Right kidney (tissue), 1 donor: ENCODE data around the gene MGAT4A.
"Not testable (repeated sequence)": the region's sequence is repeated elsewhere in the genome, so short reads cannot be mapped to it uniquely, and the experiment has no call there.

Source experiments
- DNase-seq: peaks from one replicate; pipeline ENCODE4 v3.0.0-alpha.2; 2016

MGAT4A gene

DNA sequence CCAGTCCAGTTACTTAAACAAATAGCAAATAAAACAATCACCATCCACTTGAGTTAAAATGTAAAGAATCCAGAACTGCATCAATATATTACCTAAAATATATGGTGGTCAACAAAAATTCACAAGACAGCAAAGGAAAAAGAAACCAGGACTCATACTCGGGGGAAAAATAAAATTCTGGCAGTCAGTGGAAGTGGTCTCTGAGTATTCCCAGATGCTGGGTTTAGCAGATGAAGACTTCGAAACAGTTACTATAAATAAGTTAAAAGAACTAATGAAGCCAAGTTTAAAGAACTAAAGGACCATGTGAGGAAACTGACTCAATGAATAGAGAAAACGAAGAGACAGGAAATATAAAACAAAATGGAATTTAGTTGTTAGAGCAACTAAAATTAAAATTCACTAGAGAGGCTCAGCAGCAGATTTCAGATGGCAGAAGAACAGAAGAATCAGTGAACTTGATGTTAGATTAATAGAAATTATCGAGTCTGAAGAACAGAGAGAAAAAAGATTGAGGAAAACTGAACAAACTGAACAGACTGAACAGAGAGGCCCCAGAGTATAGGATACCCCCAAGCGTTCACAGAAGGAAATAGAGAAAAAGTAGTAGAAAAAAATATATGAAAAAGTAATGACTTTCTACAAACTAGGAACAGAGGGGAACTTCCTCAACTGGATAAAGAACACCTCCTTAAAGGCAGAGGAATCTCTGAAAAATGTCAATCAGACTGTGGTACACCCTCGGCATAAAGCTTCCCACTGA lies 27.9 kb downstream of the MGAT4A start:
- DNase-seq: peak; percentile 36

DNA sequence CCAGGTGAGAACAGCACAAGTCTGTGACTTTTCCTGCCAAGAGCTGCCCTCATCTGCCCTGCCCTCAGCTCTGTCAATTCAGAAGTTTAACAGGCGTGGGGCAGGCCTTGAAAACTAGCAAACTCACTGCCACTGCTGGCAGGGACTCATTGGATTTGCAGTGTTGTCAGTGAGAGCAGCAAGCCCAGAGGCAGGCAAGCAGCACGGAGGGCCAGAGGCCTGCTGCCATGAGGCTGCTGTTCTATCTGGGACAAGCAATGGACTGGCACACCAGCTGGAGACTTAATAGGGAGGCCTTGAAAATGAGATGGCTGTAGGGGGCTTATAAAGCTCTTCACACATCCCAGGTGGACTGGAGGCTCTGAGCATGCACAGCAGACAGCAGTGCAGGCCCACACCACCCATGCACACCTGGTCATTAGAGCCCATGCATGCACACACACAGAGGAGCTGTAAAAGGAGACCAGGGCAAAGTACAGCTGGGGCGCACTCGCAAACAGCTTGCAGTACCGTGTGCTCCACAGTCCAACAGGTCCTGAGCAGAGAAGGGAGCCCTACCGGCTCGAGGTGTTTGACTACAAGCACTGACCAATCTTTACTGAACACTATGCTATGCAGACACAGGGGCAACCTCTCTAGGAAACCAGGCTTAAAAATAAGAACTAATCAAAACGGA lies 28.7 kb downstream of the MGAT4A start:
- peak; percentile 40 for DNase-seq

DNA sequence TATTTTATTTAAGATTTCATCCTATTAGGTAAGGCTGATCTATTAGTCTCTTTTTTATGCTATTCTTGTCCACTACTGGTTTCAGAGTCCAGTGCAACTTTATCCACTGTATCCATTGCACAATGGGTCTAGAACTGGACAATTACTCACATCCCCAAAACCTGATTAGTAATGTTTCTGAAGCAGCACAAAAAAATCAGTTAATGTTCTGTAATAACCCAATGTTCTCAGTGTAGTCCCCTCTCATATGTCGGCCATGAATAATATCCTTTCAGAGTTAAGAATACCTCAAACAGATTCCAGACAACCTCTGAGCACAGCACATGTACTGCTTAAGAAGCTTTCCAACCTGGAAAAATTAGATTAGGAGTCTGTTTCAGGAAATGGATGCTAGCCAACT lies 29.7 kb downstream of the MGAT4A start:
- no peak for DNase-seq

DNA sequence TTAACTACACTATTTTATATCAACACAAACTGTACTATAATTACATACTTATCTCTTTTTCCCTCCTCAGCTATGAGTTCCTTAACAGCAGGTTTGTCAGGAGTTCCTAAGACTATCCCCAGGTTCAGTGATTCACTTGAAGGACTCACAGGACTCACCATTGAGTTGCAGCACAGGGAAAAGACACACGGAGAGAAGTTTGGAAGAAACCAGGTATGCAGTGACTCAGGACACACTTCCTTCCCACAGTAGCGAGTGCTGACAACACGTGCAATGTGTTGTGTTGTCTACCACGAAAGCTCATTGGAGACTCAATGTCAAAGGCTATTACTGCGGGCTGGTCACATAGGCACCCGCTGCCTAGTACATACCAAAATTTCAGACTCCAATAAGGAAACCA lies 32.0 kb downstream of the MGAT4A start:
- no peak for DNase-seq

DNA sequence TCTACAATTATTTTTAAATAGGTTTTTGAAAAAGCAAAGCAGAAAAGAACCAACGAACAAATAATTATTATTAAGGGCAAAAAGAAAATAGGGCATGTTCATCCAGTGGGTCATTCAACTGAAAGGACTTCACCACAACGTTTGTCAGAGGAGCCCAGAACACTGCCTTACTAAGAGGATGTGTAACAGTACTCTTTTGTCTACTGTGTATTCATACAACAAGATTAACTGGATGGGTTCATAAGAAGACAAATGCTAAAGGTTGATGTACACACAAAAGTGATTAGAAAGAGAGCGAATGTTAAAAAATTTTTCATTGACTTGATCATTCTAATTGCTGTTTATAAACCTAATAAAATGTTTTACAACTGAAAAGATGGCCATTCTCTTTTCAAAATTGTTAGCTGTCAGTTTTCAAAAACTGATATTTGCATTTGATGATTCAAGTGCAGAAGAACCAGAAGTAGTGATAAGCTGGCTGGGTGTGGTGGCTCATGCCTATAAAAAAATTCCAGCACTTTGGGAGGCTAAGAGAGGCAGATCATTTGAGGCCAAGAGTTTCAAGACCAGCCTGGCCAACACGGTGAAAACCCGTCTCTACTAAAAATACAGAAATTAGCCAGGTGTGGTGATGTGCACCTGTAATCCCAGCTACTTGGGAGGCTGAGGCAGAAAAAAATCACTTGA lies 33.1 kb downstream of the MGAT4A start:
- no peak for DNase-seq

DNA sequence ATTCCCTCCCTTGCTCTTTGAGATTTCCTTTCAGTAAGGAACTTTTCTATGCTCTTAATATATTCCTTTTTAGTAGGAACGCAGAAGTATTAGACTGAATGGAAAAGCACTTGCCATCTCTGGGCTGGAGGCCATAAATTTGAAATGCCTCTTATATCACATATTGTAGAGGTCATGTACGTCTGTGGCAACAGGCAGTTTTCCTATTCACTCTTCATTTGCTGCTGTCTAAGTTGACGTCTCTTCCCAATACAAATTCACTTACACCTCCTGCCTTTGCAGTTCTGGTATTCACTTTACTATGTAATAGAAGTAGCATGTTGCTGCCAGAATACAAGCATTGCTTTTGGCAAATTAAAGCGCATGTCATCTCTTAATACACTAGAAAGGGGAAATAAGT lies 34.7 kb downstream of the MGAT4A start:
- DNase-seq: no peak

DNA sequence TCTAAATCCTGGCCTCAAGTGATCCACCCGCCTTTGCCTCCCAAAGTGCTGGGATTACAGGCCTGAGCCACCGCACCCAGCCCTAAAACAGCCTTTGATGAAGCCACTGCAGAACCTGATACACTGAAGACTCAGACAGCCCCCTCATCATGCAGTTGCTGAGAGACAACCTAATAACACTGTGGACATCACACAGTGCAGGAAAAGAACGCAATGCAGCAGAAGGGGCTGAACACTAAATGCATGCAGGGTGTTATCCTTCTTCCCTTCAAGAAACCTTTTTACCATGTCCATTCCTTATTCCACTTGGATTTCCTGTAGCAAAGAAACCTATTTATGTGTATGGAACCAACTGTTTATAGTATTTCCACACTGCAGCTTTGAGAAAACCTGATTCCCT lies 35.7 kb downstream of the MGAT4A start:
- DNase-seq: no peak

DNA sequence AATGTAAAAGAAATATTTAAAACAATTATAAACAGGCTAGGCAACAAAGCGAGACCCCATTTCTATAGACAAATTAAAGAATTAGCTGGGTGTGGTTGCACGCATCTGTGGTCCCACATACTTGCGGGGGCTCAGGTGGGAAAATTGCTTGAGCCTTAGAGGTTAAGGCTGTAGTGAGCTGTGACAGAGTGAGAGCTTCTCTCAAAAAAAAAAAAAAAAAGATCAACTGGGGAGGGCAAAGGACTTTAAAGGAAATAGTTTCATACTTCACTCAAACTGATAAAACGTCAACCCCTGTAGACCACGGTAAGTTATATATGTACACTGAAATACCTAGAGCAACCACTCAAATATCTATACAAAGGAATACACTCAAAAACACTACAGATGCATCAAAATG lies 37.5 kb downstream of the MGAT4A start:
- no peak for DNase-seq

DNA sequence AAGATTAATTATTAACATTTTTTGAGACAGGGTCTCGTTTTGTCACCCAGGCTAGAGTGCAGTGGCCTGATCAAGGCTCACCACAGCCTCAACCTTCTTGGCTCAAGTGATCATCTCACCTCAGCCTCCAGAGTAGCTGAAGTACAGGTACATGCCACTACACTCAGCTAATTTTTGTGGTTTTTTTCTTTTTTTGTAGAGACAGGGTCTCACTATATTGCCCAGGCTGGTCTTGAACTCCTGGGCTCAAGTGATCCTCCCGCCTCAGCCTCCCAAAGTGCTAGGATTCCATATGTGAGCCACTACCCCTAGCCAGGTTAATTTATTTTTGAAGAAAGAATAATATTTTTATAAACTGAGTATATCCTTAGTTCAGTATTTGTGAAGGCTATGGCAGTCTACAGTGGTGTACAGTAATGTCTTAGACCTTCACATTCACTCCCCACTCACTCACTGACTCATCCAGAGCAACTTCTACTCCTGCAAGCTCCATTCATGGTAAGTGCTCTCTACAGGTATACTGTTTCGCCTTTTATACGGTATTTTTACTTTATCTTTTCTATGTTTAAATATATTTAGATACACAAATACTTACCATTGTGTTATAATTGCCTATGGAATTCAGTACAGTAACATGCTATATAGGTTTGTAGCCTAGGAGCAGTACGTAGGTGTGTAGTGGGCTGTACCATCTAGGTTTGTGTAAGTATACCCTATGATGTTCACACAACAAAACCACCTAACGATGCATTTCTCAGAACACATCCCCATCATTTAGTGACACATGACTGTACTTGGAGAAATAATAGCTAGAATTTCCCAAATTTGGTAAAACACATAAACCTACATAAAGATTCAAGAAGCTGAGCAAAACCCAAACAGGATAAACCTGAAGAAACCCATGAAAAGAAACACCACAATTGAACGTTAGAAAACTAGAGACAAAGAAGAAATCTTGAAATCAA lies 38.6 kb downstream of the MGAT4A start:
- DNase-seq: no peak

DNA sequence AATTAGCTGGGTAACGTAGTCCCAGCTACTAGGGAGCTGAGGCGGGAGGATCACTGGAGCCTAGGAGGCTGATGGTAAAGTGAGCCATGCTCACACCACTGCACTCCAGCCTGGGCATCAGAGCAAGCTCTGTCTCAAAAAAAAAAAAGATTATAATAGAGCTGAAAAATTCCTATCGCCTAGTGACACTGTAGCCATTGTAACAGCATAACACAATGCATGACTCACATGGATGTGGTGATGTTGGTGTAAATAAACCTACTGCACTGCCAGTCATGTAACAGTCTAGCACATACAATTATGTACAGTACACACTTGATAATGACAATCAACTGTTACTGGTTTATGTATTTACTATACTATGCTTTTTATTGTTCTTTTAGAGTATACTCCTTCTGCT lies 39.6 kb downstream of the MGAT4A start:
- DNase-seq: no peak

DNA sequence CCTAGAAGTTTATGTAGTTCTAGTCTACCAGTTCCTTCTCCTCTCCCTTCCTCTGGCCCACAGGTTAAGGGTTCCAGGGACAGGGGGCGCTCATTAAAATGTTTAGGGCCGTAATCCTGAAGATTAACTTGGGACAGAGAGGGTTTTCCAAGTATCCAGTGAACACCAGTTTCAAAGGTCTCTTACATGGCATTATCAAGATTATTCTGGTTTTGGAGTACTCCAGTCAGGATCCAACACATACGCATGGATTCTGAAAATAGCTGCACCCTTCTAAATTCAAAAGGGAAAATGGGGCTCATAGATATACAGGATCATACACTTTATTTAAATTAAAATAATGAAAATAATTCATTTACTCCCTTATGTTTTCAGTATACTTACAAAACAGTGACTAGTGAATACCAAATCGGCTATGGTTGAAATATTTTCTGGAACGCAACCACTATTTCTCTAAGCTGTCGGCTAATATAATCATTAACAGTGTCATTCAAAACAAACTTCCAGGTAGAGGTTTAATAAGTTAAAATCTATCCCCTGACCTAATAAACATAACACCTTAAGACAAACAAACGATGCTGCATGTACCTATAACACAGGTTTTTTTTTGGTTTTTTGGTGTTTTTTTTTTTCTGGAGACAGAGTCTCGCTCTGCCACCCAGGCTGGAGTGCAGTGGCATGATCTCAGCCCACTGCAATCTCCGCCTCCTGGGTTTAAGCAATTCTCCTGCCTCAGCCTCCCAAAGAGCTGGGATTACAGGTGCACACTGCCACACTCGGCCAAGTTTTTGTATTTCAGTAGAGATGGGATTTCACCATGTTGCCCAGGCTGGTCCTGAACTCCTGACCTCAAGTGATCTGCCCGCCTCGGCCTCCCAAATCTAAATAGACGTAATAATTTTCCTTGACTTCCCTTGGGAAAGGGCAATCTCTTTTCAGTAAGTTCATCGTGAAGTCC lies 44.7 kb downstream of the MGAT4A start:
- DNase-seq: no peak

DNA sequence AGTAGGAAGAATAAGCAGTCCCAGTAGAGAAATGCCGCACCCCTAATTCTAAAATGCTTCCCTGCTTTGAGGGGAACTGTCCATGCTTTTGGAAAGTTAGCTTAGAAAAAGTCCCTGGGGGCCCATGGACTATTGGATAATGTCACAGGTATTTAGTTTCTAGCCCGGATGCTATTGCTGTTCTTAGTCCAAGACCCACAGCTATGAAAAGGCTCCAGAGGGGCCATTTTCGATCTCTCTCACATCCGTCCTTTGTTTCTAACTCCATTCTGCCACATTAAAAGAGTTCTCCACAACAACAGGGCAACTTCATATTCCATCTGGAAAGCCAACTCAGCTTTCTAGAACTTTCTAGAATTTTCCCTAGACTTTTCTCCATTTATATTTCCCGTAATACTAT lies 47.2 kb downstream of the MGAT4A start:
- no peak for DNase-seq

DNA sequence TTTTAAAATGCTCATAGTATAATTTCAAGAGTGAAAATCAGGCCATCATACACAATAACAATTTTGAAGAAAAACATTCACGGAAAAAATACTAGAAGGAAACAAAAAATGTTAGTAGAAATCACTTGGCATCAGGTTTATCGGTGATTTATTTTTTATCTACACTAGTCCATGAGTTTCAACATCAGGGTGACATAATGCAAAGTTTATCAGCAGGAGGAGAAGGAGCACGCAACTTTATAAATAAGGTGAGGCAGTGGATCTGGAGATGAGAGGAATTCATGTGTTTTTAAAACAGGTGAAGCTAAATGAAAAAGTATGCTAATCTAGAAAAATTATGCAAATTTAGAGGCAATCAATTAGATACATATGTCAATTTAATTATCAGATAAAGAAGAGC lies 54.2 kb downstream of the MGAT4A start:
- no peak for DNase-seq

DNA sequence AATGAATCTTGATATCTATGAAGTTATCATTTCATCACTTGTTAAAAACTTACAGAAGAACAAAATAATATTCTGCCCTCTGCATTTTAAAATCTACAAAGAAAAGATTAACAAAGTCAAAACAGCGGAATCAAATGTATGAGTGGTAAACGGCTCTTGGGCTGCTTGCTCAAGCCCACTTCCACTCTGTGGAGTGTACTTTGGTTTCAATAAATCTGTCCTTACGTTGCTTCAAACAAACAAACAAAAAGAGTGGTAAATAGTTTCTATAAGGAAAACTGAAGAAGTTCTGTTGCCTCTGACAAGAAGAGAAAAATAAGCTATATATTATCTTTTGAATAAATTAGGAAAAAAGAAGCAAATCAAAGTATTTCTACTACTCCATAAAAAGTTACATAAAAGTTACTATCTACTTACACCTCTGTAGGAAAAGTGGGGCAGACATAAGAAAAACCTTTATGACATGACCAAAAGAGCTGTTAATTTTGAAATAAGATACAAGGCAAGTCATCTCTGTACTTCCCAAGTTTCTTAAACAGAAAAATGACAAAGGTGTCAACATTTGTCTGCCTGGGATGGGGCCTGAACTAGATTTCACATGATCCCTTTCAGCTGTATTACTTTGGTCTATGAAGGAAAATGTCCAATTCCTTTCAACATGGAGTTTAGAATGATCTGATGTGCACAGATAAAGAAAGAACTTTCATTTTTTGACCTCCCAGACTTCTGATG lies 56.5 kb downstream of the MGAT4A start:
- DNase-seq: no peak

DNA sequence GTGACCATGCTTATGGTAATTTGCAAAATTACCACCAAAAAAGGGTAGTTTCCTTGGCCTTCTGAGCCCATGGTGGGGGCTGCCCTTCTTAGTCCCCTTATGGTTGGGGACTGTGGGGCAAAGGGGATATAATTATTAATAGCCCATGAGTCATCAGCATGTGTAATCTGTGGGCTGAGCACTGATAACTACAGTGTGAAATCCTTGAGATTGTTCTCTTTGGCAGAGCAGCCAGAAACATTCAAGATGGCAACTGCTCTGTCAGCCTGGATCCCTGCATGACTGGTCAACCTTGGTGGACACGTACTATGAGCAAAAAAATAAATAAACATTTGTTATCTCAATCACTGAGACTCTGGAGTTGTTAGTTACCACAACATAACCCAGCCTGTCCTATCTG lies 61.3 kb downstream of the MGAT4A start:
- no peak for DNase-seq

DNA sequence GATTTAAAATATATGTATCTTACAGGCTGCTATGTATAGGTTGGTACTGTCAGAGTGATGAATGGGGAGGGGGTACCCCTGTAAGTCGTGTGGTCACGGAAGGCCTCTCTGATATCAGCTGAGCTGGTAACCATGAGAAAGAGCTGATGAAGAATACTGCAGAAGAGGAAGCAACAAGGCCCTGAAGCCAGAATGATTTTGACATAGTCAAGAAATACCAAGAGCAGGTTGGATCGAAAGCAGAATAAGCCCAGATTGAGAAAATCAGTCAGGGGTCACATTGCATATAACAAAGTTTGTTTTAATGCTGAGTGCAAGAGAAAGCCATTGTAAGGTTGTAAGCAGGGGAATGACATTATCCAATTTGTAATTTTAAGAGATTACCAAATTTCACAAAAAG lies 65.3 kb downstream of the MGAT4A start:
- no peak for DNase-seq

DNA sequence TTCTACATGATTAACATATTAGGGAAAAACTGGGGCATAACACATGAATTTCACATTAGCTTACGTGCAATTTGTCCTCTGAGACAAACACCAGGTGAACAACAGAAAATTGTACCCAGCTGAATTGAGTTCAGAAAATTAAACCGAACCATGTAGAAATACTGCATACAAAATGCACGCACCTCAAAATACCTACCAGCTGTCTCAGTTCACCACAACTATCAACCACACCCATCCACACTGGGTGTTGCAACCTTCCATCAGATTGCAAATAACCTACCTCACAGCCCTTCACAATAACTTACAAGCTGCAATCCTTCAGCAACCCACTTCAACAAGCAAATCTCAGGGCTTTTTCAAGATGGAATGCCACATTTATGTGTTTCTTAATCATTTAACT lies 66.6 kb downstream of the MGAT4A start:
- no peak for DNase-seq

DNA sequence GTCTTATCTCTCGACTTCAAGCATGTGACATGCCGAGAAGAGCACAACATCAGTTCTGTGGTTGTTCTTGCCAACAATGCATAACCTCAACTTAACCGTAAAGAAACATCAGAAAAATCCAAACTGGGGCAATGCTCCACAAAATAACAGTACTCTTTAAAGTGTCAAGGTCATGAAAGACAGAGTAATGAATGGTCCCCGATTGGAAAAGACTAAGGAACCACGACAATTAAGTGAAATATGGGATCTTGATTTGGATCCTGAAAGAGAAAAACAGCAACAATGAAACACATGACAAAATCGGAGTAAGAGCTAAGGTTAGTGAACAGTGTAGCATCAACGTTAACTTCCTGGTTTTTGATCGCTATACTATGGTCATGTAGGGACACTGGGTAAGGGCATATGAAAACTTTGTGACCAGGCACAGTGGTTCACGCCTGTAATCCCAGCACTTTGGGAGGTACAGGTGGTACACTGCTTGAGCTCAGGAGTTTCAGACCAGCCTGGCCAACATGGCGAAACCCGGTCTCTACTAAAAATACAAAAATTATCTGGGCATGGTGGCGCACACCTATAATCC lies 67.3 kb downstream of the MGAT4A start:
- no peak for DNase-seq

DNA sequence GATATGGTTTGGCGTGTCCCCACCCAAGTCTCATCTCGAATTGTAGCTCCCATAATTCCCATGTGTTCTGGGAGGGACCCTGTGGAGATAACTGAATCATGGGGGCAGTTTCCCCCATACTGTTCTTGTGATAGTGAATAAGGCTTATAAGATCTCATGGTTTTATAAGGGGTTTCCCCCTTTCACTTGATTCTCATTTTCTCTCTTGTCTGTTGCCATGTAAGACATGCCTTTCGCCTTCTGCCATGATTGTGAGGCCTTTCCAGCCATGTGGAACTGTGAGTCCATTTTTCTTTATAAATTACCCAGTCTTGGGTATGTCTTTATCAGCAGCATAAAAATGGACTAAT lies 71.5 kb downstream of the MGAT4A start:
- not testable (repeated sequence) for DNase-seq

DNA sequence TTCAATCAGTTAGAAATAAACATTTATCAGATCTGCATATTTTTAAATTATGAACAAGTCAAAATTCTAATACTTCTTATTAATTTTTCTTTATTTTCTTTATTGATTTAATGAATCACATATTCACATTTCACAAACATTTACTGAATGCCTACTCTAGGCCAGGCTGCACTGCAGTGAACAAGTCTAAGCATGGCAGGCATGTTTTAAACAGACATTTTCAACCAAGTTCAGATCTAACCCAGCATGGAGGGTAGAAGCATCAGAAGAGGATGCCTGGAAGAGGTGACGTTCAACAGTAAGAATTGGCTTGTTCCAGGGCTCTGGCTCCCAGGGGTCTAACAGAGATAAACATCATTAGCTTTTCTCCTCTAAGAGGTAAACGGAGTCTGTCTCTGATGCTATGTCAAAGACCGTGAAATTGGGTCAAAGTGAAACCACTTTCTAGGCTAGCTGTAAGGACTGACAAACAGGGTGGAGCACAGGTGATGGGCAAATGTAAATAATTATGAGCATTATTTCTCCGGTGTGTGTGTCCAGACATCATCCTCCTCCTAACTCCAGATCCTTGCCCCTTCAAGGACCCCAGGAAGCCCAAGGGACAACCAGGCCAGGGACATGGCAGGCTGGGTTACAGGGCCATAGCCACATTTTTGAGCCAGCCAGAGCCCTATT lies 72.0 kb downstream of the MGAT4A start:
- no peak for DNase-seq
